HG03025 (cell line): ENCODE measurements around the gene MT1F.

Experiments used
- ATAC-seq: cut with Tn5 transposase; IDR thresholded peaks from one replicate; pipeline ENCODE4 v1.9.1; 2021; ENCODE audit warnings: mild to moderate bottlenecking, moderate library complexity; ENCODE audit not compliant: unreplicated experiment, low FRiP score

MT1F gene

GRCh38 chr16:56689171-56689570, 31.4 kb downstream of the MT1F start:
- no peak for ATAC-seq

DNA sequence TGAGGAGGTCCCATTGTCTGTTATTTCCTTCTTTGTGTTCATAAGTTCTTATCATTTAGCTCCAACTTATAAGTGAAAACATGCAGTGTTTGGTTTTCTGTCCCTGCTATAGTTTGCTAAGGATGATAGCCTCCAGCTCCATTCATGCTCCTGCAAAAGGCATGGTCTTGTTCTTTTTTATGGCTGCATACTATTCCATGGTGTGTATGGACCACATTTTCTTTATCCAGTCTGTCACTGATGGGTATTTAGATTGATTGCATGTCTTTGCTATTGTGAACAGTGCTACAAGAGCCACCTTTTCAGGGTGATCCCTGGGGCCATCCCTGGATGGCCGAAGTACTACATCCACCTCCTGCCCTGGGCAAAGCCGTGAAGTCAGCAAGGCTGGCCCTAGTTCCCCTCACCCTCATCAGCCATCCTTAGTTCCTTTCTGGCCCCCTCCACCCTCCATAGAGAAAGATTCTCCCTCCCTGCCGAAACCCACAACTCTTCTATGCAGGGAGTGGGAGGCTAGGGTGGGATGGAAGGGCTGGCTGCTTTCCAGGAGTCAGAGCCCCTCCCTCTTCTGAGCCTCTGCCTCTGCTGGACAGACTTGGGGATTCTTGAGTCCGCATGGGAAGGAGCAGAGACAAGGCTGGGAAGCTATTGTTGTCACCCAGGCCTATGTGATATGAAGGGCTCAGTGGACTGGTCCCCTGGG, 32.8 kb downstream of the MT1F start:
- no peak for ATAC-seq

GRCh38 chr16:56691885-56692284, 34.1 kb downstream of the MT1F start:
- ATAC-seq = no peak

- no peak for ATAC-seq
Observed at GRCh38 chr16:56695246-56695645, 37.5 kb downstream of the MT1F start.

DNA sequence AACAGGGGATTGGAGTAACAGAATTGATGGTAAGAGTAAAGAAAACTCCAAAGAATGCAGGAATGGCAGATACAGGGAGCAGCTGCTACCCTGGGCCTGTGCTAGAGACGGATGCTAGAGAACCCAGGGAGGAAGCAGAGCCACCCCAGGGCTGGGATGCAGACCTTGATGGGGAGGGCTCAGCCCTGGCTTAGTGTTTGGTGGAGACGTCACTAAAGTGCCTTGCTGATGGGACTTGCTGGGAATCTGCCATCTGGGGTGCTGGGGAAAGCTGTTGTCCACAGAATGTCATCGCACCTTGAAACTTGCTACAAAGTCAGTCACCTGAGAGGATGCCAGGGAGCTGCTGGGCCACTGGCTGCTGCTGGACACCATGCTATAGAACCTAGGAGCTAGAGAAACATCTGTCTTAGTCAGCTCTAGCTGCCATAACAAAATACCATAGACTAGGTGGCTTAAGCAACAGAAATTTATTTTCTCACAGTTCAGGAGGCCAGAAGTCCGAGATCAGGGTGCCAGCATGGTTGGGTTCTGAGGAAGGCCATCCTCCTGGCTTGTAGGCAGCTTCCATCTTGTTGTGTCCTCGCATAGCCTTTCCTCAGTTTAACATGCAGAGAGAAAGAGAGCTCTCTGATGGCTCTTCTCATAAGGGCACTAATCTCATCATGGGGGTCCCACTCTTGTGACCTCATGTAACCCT, 39.8 kb downstream of the MT1F start:
- no peak for ATAC-seq

DNA sequence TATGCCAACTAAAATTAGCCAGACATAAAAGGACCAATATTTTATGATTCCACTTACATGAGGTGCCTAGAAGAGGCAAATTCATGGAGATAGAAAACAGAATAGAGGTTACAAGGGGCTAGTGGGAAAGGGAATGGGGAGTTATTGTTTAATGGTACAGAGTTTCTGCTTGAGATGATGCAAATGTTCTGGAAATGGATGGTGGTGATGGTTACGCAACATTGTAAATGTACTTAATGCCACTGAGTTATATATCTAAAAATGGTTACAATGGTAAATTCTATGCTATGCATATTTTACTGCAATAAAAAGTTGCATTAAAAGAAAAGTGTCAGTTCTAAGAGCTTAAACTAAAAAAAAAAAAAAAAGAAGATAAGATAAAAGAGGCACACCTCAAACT, 42.4 kb downstream of the MT1F start:
- no peak for ATAC-seq

GRCh38 chr16:56700631-56701030, 42.9 kb downstream of the MT1F start:
- no peak for ATAC-seq

DNA sequence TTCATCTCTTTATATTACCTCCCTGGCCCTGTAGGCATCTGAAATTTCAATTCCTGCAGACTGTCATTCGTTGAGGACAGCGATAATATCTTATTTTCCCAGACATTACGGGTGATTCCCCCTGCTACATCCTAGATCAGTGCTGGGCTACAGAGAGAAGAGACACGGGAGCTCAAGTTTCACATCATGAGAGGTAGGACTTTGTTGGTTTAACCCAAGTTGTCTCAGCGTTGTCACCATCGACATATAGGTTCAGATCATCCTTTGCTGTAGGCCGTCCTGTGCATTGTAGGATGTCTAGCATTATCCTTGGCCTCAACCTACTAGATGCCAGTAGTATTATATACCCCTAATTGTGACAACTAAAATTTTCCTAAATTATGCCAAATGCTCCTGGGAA, 43.8 kb downstream of the MT1F start:
- no peak for ATAC-seq

- no peak for ATAC-seq
Observed at GRCh38 chr16:56702836-56703235, 45.1 kb downstream of the MT1F start.
